Measurements from ENCODE around the gene GYG2.
A peak's percentile ranks its signal among the peaks of the same experiment; 100 is the strongest.
"Not testable (repeated sequence)": the region's sequence is repeated elsewhere in the genome, so short reads cannot be mapped to it uniquely, and the experiment has no call there.

GYG2 gene

DNA sequence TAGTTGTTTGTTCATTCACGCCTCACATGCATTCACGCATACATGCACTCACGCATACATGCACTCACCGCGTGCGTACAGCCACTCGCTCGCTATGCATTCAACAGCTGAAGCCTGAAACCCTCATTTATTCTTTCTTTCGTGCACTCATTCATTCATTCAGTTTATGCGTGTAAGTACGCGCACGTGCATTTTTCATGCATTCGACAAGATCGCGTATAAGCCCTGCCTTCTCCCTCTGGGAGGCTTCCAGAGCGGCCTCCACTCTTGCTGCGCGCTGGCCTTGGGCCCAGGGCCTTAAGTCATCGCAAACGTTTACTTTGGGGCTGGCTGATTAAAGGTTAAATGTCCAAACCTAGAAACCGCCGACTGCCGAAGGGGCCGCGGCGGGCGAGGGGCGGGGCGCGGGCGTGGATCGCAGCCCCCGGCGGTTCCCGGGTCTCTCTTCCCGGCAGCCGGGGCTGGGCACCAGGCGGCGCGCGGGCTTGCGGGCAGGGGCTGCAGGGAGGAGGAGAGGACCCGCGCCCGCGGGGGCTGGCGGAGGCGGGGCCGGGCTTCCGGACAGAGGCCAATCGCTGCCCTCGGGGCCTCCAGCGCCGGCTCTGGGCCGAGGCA is at the start of gene GYG2:
Gene GYG2, plus strand, starts transcription at position 587 of the 615 bp plus-strand sequence. CDS start 1,259 bp downstream, outside the sequence.
- no peak for FAIRE-seq

GRCh38 chrX:2780472-2781225 is 48.1 kb upstream of the GYG2 start:
- FAIRE-seq: not testable (repeated sequence)

GRCh38 chrX:2781226-2781571 is 47.5 kb upstream of the GYG2 start:
- no peak for FAIRE-seq

DNA sequence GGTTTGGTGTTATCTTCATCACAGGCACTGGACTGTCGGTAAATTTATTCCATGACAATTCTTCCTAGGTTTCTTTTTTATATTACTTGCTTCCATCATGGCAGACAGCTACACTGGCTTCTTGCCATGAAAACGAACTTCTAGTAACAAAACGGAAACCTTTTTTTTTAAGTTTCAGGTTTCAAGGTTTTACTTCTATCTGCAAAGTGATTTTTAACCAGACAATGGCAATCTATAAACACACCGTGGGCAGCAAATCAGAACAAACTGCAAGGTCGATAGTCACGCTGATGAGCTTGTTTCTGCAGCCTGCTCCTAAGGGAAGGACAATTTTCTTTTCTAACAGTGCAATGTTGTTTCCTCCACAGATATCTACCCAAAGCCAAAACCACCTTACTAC is 47.0 kb upstream of the GYG2 start:
- no peak for FAIRE-seq

DNA sequence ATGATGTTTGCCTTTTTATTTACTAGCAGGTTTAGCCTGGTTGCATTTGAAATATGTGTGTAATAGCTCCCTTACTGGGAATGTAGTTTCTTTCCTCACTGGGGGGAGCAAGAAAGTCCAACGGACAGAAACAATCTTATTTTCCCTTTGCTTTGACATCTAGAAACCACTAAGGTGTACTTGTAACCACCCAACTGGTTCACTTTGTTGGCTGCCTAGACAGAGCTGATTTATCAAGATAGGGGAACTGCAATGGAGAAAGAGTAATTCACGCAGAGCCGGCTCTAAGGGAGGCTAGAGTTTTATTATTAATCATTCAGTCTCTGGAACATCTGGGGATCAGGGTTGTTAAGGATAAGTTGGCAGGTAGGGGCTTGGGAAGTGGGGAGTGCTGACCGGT is 46.6 kb upstream of the GYG2 start:
- FAIRE-seq: no peak

GRCh38 chrX:2782778-2783177 is 46.0 kb upstream of the GYG2 start:
- no peak for FAIRE-seq

GRCh38 chrX:2784026-2784425 is 44.7 kb upstream of the GYG2 start:
- FAIRE-seq: no peak

GRCh38 chrX:2785538-2785937 is 43.2 kb upstream of the GYG2 start:
- FAIRE-seq: no peak

GRCh38 chrX:2788980-2789379 is 39.8 kb upstream of the GYG2 start:
- no peak for FAIRE-seq

DNA sequence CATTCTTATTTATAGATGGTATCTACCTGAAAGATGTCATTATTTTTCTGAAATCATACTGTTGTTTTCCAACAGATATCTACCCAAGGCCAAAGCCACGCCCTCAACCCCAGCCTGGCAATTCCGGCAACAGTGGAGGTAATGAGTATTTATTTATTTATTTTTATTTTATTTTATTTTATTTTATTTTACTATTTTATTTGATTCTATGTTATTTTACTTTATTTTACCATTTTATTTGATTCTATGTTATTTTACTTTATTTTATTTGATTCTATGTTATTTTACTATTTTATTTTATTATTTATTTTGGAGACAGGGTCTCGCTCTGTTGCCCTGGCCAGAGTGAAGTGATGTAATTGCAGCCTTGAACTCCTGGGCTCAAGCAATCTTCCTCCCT is 39.2 kb upstream of the GYG2 start:
- no peak for FAIRE-seq

GRCh38 chrX:2793752-2794151 is 35.0 kb upstream of the GYG2 start:
- FAIRE-seq: no peak

GRCh38 chrX:2794336-2794735 is 34.4 kb upstream of the GYG2 start:
- no peak for FAIRE-seq

GRCh38 chrX:2796808-2797207 is 31.9 kb upstream of the GYG2 start:
- FAIRE-seq: not testable (repeated sequence)

DNA sequence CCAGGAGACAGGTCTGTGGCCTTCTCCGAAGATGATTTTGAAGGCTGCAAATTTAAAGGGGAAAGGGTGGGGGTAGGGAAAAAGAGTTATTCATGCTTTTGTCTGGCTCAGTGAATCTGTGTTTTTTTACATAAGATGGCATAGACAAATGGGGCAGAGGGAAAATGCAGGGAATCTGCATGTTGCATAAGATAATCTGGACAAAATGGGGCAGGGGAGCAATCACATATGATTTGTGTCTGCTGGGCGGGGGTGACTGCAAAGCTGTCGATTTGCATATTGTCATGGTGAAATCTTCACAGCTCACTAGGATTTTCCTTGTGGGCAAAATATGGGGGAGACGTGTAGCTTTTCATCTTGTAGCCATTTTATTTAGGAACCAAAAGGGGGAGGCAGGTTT is 29.4 kb upstream of the GYG2 start:
- FAIRE-seq: no peak

GRCh38 chrX:2799980-2800379 is 28.8 kb upstream of the GYG2 start:
- not testable (repeated sequence) for FAIRE-seq

- FAIRE-seq: no peak
These were observed 27.5 kb upstream of the GYG2 start for GRCh38 chrX:2801223-2801622.

GRCh38 chrX:2802376-2803090 is 26.2 kb upstream of the GYG2 start:
- FAIRE-seq: peak; percentile 61

DNA sequence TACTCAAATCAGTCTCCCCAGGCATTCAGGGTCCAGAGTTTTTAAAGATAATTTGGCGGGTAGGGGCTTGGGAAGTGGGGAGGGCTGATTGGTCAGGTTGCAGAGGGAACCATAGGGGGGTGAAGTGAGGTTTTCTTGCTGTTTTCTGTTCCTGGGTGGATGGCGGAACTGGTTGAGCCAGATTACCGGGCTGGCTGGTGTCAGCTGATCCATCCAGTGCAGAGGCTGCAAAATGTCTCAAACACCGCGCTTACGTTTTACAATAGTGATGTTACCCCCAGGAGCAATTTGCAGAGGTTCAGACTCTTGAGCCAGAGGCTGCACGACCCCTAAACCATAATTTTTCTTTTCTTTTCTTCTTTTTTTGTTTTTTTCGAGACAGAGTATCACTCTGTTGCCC is 25.2 kb upstream of the GYG2 start:
- FAIRE-seq: not testable (repeated sequence)

GRCh38 chrX:2804106-2804843 is 24.5 kb upstream of the GYG2 start:
- FAIRE-seq: not testable (repeated sequence)

GRCh38 chrX:2804858-2805257 is 23.9 kb upstream of the GYG2 start:
- not testable (repeated sequence) for FAIRE-seq

DNA sequence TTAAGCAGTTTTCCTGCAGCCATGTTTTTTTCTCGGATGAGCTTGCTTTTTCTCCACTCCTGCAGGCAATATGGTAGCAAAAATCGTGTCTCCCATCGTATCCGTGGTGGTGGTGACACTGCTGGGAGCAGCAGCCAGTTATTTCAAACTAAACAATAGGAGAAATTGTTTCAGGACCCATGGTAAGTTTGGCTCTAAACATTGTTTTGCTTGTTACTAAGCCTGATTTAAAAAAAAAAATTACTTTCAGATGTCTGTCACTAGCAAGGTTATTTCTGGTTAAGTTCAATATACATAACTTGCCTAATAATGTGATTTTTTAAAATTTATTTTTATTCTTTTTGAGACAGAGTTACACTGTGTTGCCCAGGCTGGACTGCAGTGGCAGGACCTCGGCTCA is 17.5 kb upstream of the GYG2 start:
- FAIRE-seq: no peak

DNA sequence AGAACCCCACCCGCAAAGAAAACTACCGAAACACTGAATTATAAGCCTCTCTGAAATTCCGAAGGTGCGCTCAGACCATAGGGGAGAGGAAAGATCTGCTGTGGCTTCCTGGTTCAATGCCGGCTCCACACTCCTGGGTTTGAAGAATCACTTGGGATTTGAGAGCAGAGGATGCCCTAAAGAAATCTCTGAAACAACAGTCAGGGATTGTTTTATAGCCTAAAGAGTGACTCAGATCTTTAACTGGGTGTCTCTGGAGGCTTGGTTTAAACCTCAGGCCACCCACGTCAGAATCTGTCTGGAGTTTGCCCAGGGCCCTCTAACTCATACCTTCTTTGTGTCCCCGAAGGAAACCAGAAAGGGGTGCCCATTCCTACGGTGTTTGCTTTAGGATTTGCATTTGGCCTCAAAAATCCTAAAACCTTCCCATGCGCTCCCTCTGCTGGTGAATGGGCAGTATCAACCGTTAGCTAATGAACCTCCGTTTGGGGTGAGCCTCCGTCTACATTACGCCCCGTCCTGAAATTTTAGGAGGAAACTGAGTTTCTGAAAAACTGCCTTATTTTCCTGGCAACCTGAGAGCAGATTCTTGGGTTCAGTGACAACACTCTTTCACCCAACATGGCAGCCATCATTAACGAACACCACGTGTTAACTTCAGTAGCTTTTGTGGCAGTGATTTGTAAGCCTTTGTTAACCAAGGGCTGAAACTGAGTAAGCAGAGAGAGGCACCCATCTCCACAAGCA is 16.4 kb upstream of the GYG2 start:
- FAIRE-seq: not testable (repeated sequence)
